Activated naive CD4-positive, alpha-beta T cell treated with anti-CD3 and anti-CD28 coated beads, Interleukin-2, amount 50 U/mL, for 16 hours (primary cell): ENCODE measurements around the gene MUC5B.

ENCODE experiments used
- DNase-seq: peaks from one replicate; pipeline ENCODE4 v3.0.0-alpha.2; 2020

The MUC5B gene

GRCh38 chr11:1223346-1224110 is 662 bp downstream of the MUC5B start:
- no peak for DNase-seq

DNA sequence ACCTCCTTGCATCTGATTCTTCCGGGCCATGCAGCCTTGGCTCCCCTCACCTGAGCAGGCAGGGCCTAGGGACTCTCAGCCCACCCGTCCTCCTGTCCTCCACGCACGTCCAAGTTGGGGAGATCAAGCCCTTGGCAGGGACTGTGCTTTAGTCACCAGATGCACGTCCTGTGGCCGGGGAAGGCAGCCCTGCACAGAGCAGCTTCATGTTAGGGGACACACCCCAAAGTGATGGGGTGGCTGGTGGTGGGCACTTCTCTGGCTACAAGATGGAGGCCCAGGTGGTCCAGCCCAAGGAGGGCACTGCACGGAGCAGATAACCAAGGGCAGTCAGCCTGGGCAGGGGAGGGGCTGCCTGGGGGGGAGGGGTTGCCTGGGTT is 1.2 kb downstream of the MUC5B start:
- no peak for DNase-seq

DNA sequence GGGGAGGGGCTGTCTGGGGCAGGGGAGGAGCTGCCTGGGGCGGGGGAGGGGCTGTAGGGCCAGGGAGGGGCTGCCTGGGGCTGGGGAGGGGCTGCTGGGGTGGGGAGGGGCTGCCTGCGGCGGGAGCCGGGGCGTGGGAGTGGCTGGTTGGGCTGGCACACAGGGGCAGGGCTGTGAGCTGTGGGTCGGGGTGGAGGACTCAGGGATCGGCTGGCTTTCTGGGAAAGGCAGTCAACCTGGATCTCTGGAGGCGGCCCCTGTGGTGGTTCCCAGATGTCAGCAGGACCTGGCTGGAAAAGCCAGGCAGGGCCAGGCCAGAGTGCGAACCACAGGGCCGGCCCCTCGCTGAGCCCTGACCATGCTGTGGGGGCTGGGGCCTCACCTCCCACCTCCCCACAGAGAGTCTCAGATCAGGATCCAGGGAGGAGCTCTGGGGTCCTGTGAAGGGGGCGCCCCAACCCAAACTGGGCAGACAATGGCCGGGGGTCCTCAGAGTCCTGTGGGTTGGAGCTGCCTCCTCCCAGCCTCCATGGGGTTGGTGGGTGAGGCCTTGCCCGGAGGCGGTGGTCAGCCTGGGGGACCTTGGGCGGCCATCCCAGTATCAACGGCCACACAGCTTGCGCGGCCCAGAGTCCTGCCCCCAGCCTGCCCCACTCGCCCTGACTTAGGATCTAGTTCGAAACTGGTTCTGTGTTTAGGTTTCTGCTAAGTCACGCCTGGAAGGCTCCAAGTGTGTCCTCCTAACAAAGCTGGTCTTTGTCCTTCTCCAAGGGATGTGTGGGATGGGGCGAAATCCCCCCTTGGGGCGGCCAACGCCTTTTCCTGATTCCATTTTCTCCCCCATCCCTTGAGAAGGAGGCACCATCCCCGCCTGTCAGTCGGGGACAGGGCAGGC is 1.9 kb downstream of the MUC5B start:
- DNase-seq: no peak

GRCh38 chr11:1225386-1226225 is 2.7 kb downstream of the MUC5B start:
- DNase-seq: no peak

- no peak for DNase-seq
Observed at GRCh38 chr11:1226226-1226985, 3.5 kb downstream of the MUC5B start.

GRCh38 chr11:1226986-1227550 is 4.2 kb downstream of the MUC5B start:
- DNase-seq: no peak

DNA sequence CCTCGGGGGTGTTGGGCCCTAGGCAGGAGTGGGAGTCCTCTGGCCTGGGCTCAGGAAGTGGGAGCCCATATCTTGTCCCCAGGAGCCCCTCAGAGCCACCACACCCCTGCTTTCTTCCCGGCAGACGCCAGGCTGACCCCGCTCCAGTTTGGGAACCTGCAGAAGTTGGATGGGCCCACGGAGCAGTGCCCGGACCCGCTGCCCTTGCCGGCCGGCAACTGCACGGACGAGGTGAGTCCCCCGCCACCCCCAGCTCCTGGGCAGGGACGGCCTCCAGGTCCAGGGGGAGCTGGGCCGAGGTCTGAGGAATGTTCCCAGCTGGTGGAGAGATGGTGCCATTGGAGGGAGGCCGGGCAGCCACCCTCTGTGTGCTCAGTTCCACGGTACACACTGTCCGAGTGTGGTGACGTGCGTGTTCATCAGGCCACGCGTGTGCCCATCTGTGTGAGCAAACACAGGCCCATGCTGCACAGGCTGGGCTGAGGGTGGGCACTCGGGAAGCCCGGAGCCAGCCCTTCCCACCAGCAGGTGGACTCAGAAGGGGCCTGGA is 4.8 kb downstream of the MUC5B start:
- DNase-seq: no peak

DNA sequence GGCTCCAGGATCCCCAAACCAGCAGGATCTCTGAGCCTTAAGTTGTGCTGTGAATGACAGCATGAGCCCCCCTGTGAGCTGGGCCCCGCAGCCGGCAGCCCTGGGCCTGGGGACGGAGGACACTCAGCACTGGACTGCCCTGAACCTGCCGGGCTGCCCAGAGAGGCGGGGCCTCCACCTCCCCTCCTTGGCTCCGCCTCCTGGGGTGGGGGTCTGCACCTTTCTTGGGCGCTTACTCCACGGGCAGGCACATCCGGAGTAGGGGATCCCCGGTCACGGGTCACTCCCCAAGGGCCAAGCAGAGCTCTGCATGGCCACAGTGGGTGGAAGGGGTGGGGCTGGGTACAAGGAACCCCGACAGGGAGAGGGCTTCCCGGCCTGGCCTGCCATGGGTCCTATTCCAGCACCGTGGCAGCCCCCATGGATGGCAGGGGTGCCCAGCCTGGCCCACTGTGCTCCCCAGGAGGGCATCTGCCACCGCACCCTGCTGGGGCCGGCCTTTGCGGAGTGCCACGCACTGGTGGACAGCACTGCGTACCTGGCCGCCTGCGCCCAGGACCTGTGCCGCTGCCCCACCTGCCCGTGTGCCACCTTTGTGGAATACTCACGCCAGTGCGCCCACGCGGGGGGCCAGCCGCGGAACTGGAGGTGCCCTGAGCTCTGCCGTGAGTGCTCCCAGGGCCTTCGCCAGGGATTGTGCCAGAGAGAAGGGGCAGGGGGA is 5.4 kb downstream of the MUC5B start:
- DNase-seq: no peak

- no peak for DNase-seq
Observed at GRCh38 chr11:1228921-1229451, 6.1 kb downstream of the MUC5B start.

DNA sequence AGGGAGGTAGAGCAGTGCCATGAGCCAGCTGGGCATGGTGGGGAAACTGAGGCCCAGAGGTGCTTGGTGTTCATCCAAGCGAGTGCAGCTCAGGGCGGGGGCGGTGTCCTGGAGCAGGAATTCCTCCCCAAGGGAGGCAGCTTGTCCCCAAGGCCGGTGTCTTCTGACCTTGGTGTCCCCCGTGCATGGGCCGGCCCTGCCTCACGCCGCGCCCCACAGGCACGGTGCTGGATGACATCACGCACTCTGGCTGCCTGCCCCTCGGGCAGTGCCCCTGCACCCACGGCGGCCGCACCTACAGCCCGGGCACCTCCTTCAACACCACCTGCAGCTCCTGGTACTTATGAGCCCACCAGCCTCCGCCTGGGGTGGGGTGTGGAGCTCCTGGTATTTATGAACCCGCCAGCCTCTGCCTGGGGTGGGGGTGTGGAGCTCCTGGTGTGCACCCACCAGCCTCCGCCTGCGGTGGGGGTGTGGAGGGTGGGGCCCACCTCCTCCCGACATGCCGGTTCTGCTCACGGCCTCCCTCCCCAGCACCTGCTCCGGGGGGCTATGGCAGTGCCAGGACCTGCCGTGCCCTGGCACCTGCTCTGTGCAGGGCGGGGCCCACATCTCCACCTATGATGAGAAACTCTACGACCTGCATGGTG is 6.7 kb downstream of the MUC5B start:
- no peak for DNase-seq

DNA sequence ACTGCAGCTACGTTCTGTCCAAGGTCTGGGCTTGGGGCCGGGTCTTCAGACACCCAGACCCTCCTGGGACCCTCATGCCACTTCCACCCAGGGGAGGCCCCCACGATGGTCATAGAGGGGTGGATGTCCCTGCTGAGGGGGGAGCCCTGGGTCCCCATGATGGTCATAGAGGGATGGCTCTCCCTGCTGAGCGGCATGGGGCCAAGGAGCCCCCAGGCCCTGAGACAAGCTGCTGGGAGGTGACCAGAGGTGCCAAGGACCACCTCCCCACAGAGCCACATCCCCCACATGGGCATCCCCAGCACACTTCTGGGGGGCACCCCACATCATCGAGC is 7.2 kb downstream of the MUC5B start:
- no peak for DNase-seq

DNA sequence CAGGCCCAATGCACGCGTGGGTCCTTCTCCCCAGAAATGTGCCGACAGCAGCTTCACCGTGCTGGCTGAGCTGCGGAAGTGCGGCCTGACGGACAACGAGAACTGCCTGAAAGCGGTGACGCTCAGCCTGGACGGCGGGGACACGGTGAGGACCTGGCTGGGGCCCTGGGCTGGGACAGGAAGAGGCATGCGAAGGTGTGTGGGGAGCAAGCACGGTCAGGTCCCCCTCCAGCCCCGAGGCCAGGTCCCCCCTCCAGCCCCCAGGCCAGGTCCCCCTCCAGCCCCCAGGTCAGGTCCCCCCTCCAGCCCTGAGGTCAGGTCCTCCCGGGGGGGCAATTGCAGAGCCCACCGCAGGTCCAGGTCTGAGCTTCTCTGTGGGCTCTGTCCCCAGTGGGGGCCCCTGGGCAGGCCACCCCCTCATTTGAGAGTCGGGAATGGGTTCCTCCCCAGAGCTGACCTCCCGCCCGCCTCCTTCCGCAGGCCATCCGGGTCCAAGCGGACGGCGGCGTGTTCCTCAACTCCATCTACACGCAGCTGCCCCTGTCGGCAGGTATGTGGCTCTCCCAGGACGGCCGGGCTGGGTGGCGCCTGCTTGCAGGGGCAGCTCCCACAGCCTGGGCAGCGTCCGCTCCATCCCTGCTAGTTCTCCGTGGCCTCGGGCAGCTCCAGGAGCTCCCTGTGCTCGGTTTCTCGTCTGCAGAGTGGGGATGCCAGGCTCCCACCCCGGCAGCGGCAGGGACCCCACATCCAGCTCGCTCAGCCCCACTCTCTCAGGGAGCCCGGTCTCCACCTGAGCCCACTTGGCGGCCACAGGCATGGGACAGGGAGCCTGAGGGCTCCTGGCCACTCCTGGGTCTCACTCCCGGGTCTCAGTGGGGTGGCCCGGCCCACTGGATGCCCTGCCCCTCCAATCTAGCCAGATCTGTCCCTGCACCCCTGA is 7.9 kb downstream of the MUC5B start:
- no peak for DNase-seq

GRCh38 chr11:1231396-1232020 is 8.6 kb downstream of the MUC5B start:
- DNase-seq: no peak

DNA sequence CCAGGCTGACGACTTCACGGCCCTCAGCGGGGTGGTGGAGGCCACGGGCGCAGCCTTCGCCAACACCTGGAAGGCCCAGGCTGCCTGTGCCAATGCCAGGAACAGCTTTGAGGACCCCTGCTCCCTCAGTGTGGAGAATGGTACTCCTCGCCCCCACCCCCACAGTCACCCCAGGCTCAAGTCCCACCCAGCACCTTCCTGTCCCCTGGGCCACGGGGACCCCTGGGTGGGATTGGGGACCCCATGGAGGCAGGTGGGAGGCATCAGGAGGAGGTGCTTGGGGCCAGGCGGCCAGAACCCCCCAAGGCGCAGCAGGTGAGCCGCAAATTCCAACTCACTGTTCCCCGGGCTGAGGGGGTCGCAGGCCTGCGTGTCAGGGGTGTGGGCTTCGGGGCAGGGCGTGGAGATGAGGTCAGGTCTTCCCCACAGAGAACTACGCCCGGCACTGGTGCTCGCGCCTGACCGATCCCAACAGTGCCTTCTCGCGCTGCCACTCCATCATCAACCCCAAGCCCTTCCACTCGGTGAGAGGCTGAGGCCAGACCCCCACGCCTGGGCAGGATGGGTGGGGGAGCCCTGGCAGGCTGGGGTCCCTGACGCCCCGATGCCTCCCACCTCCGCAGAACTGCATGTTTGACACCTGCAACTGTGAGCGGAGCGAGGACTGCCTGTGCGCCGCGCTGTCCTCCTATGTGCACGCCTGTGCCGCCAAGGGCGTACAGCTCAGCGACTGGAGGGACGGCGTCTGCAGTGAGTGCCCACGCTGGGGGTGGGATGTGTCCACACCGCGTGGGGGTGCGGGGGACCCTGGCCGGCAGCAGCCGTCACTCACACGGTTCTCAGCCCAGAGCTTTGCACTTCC is 9.4 kb downstream of the MUC5B start:
- DNase-seq: no peak

GRCh38 chr11:1232883-1233321 is 10.0 kb downstream of the MUC5B start:
- DNase-seq: no peak

DNA sequence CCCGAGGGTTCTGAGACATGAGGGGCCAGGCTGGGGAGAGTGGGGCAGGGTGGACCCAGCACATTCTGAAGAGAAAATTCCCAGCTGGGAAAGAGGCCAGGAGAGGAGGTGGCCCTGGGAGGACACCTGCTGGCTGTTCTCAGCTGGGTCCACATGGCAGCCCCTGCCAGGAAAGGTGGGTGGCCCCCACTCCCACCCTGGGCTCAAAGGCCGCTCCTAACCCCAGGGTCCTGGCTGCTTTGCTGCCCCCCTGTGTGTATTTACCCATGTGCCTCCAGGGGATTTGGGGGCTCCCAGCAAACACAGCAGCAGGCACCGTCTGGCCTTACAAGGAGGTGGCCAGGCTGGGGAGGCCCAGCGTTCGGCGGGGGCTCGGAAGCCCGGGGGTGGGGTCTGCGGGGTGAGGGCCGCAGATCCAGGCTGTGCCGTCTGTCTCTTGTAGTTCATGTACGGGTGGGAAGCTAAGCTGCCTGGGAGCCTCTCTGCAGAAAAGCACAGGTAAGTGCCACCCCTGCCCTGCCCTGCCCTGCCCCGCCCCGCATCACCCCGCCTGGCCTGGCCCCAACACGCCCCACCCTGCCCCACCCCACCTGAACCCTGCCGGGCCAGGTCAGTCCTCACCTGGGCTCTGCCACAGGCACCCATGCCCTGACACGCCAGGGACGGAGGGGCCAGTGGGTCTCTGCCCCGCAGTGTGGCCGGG is 10.6 kb downstream of the MUC5B start:
- no peak for DNase-seq
